GM19035 (cell line): Measurements from ENCODE around the gene TPST2.

Experiments
- ATAC-seq: cut with Tn5 transposase; IDR thresholded peaks from one replicate; pipeline ENCODE4 v1.9.1; 2021; ENCODE audit not compliant: unreplicated experiment

The TPST2 gene

DNA sequence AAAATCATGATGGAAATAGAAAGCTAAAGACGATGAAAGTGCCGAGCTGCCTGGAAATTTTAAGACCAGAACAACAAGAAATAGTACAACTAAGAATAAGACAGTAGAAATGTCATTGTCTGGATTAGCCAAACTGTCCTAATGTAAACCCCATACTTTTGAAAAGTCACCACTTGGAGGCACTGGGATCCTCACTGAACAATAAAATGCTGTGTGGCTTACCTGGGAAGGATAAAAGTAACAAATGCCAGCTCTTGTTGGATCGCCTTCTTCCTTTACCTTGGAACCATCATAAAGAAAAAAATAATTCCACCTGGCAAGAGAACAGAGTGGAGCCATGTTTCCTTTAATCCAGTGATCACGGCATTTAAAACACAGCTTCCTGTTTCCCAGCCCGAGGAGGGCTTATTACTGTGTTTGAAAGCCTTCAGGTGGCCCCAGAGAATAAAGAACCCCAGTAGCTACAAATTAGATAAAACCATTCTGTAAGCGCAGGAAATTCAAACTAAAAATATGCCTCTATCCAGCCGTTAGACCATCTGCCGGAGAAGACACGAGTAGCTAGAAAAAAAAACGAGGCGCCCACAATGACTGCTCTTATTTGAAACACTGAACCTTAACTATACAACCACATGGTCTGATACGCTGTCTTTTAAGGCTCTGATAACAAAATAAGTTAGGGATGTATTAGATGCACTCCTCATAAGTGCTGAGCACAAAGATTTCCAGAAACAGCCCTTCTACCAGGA, 110.7 kb downstream of the TPST2 start:
- no peak for ATAC-seq

DNA sequence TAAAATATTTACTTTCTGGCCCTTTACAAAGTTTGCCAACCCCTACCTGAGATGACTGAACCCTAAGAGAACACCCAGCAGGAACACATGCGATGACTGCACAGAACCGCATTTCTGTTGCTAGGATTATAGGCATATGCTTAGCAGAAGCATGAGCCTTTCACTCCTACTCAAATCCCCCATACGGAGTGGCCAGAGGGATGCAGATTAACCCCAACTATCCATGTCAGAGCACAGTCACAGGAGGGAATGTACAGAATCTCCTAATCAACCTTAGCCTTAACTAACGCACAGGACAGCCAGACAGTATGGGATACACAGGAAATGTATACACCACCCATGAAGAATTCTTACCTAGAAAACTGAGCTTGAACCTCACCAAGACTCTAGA, 112.6 kb downstream of the TPST2 start:
- no peak for ATAC-seq

DNA sequence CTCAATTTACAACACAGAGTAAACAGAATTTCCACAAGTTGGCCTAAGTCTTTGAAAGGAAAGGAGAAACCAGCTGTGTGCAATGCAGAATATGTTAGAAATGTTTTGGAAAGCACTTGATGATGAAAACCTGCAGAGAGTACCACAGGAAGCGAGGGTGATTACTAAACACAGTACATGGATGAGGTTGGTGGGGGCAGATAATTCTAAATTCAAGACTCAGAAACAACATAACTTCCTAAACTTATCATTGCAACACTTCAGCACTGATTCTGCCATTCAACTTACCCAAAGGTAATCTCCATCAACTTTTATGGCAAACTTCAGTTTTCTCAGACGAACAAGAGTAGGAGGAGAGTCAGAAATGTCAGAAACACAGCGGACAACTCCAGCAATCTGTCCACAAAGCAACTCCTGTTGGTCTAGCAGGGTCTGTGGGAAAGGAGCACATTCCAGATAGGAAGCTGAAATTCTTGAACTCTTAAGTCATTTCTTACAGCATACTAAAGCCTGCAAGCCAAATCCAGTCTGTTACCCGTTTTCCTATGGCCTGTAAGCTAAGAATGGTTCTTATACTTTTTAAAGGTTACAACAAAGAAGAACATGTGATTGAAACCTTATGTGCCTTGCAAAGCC, 113.1 kb downstream of the TPST2 start:
- ATAC-seq, result no peak

DNA sequence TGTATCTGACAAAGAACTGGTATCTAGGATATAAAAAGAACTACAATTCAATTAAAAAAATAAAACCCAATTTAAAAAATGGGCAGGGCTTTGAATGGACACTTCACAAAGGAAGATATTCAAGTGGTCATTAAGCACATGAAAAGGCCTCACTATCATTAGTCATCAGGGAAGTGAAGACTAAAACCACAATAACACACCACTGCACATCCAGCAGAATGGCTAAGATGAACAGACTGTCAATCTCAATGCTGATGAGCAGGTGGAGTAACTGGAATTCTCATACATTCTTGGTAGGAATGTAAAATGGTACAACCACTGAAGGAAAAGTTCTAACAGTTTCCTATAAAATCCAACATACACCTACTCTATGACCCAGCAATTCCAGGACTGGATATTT, 115.2 kb downstream of the TPST2 start:
- ATAC-seq, result no peak
